NCI-H82 (cell line): Measurements from ENCODE around the gene LPP.

ENCODE experiments used
- DNase-seq: peaks from one replicate; lab custom pipeline; 2025; lab: John Stamatoyannopoulos, UW

Gene LPP

GRCh38 chr3:188299068-188299467 lies 145.1 kb downstream of the LPP start:
- no peak for DNase-seq

- no peak for DNase-seq
Measured at GRCh38 chr3:188299708-188300107, 145.8 kb downstream of the LPP start.

GRCh38 chr3:188301147-188301546 lies 147.2 kb downstream of the LPP start:
- DNase-seq = no peak

GRCh38 chr3:188303286-188303799 lies 149.4 kb downstream of the LPP start:
- DNase-seq = no peak

GRCh38 chr3:188303823-188304222 lies 149.9 kb downstream of the LPP start:
- DNase-seq = no peak

GRCh38 chr3:188304501-188304900 lies 150.5 kb downstream of the LPP start:
- no peak for DNase-seq

- no peak for DNase-seq
Measured at GRCh38 chr3:188305220-188305619, 151.3 kb downstream of the LPP start.

GRCh38 chr3:188306435-188307005 lies 152.6 kb downstream of the LPP start:
- DNase-seq = no peak

GRCh38 chr3:188309437-188310269 lies 155.7 kb downstream of the LPP start:
- DNase-seq = no peak

- no peak for DNase-seq
Measured at GRCh38 chr3:188310270-188310710, 156.3 kb downstream of the LPP start.

- DNase-seq = no peak
Measured at GRCh38 chr3:188315553-188315952, 161.6 kb downstream of the LPP start.

- DNase-seq = no peak
Measured at GRCh38 chr3:188316021-188316722, 162.2 kb downstream of the LPP start.

GRCh38 chr3:188316723-188317070 lies 162.7 kb downstream of the LPP start:
- DNase-seq = no peak

- no peak for DNase-seq
Measured at GRCh38 chr3:188319569-188319968, 165.6 kb downstream of the LPP start.

GRCh38 chr3:188320757-188321156 lies 166.8 kb downstream of the LPP start:
- no peak for DNase-seq

- no peak for DNase-seq
Measured at GRCh38 chr3:188321258-188321657, 167.3 kb downstream of the LPP start.

- DNase-seq = no peak
Measured at GRCh38 chr3:188322135-188322887, 168.4 kb downstream of the LPP start.

GRCh38 chr3:188323067-188323842 lies 169.3 kb downstream of the LPP start:
- no peak for DNase-seq

GRCh38 chr3:188326111-188326510 lies 172.2 kb downstream of the LPP start:
- no peak for DNase-seq

- no peak for DNase-seq
Measured at GRCh38 chr3:188326968-188327367, 173.0 kb downstream of the LPP start.

- no peak for DNase-seq
Measured at GRCh38 chr3:188327433-188327832, 173.5 kb downstream of the LPP start.
